ENCODE results near the gene CRTAP. TPM values are rescaled to one million over a fixed set of nuclear protein-coding genes. Genes with fewer than 3 reads are reported as not detected.
"Not testable (repeated sequence)": the region's sequence is repeated elsewhere in the genome, so short reads cannot be mapped to it uniquely, and the experiment has no call there.

Gene CRTAP
- total and polyA plus RNA-seq, 11 donors: 16.1 to 148 (median 80.7) TPM

DNA sequence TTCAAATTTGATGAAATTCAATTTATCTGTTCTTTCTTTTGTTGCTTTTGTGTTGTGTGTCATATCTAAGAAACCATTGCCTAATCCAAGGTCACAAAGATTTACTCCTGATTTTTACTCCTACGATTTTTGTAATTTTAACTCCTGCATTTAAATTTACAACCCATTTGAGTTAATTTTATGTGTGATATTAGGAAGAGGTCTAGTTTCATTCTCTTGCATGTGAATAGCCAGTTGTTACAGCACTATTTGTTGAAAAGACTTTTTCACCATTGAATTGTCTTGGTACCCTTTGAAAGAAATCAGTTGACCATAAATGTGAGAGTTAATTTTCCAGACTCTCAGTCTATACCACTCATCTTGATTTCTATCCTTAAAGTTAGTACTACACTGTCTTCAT, 23.9 kb downstream of the CRTAP start:
- intact Hi-C loops (cut with DNase I): loop anchor here in 1 of 10 donors (10.0 kb wide), 1 partner anchor 87 kb away; no protein-coding TSS in a partner anchor
- peaks cover 4 to 93% (median 74%) of the 10 kb centered on the region in 9 donors for H3K36me3 ChIP-seq
- no peaks in the 10 kb centered on the region for H3K27me3 ChIP-seq
- no peaks in the 10 kb centered on the region for H3K9me3 ChIP-seq
- no peak overlapping the region for H3K27ac ChIP-seq
- ATAC-seq (no peak), DNase-seq (no peak)
- TF ChIP-seq POLR2A (IDR thresholded peaks at IDR 0.05): no peak
- no peak for TF ChIP-seq CTCF (IDR thresholded peaks at IDR 0.05)
- peaks cover 0 to 3% (median 0%) of the 10 kb centered on the region in 12 donors for H3K4me1 ChIP-seq
- no peak overlapping the region for H3K4me3 ChIP-seq
- WGBS, 4 donors: 86 to 95% (median 91%) methylated on average over 1 of the region's 1 CpG

GRCh38 chr3:33139006-33139623, 25.3 kb downstream of the CRTAP start:
- peaks cover 2 to 91% (median 72%) of the 10 kb centered on the region in 9 donors for H3K36me3 ChIP-seq
- H3K27ac ChIP-seq, H3K4me3 ChIP-seq, H3K27me3 ChIP-seq, H3K9me3 ChIP-seq, H3K4me1 ChIP-seq, ATAC-seq, DNase-seq: not testable (repeated sequence)
- WGBS, 4 donors: 88 to 93% (median 92%) methylated on average over 8 of the region's 8 CpGs
- intact Hi-C loops (cut with DNase I): loop anchor here in 1 of 10 donors (10.0 kb wide), 1 partner anchor 86 kb away; no protein-coding TSS in a partner anchor

DNA sequence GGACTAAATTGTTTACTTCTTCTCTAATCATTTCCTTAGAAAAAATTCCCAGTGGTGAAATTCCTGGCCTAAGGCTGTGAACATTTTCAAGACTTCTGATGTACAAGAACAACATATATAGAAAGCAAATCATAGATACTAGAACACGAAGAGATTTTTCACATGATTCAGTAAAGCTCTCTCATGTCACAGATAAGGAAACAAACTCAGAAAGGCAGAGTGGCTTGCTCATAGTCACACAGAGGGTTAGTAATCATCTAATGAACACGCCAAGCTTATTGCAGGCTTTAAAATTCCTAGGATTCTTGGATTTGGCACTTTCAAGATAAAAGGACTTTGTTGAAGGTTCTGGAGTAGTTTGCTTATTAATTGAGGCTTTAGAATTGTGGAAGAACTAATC, 26.2 kb downstream of the CRTAP start:
- Histone ChIP-seq H3K27me3 (no peaks in the 10 kb centered on the region), H3K4me1 (peaks cover 0 to 3% (median 0%) of the 10 kb centered on the region in 12 donors), H3K36me3 (peaks cover 0 to 89% (median 67%) of the 10 kb centered on the region in 9 donors), H3K4me3 (no peak overlapping the region), H3K9me3 (no peaks in the 10 kb centered on the region), H3K27ac (no peak overlapping the region)
- intact Hi-C loops (cut with DNase I): loop anchor here in 2 of 10 donors (5.0 to 10.0 kb wide), 2 partner anchors 85 to 222 kb away; no protein-coding TSS in a partner anchor
- WGBS, 4 donors: 46 to 57% (median 51%) methylated on average over 2 of the region's 2 CpGs
- TF ChIP-seq POLR2A (IDR thresholded peaks at IDR 0.05): no peak
- ATAC-seq (no peak), DNase-seq (no peak)

DNA sequence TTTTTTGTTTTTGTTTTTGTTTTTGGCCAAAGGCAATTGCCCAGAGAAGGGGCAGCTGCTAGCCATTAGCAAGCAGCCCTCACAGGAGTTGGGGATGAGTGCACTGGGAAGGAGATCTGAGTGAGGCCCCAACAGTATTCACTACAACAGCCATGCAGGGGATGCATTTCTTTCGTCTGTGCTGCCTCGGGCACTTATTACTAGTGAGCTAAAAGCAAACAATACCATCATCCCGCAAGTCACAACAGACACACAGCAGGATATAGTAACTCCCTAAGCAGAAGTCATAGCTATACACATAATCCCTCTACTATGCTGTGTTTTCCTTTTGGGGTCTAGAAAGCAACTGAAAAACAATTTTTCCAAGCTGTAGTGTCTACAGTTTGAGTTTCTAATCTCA, 27.2 kb downstream of the CRTAP start:
- 86 to 93% (median 91%) methylated on average over 3 of the region's 3 CpGs for WGBS, 4 donors
- no peak overlapping the region for H3K27ac ChIP-seq
- H3K27me3 ChIP-seq: no peaks in the 10 kb centered on the region
- H3K36me3 ChIP-seq: peaks cover 0 to 79% (median 58%) of the 10 kb centered on the region in 9 donors
- no peak for DNase-seq
- no peaks in the 10 kb centered on the region for H3K9me3 ChIP-seq
- H3K4me3 ChIP-seq: no peak overlapping the region
- intact Hi-C loops (cut with DNase I): loop anchor here in 1 of 10 donors (5.0 kb wide), 1 partner anchor 221 kb away; no protein-coding TSS in a partner anchor
- TF ChIP-seq POLR2A (IDR thresholded peaks at IDR 0.05) (no peak), CTCF (IDR thresholded peaks at IDR 0.05) (no peak)
- H3K4me1 ChIP-seq: peaks cover 0 to 3% (median 0%) of the 10 kb centered on the region in 12 donors
- ATAC-seq: no peak

- DNase-seq (no peak), ATAC-seq (no peak)
- TF ChIP-seq CTCF (IDR thresholded peaks at IDR 0.05) (peak in 4 of 12 donors; percentile 6 to 26 (median 16)), POLR2A (IDR thresholded peaks at IDR 0.05) (no peak)
- 55 to 67% (median 62%) methylated on average over 1 of the region's 1 CpG for WGBS, 4 donors
- H3K4me1 ChIP-seq: peaks cover 0 to 20% (median 0%) of the 10 kb centered on the region in 12 donors
- no peaks in the 10 kb centered on the region for H3K27me3 ChIP-seq
- no peak overlapping the region for H3K27ac ChIP-seq
- H3K36me3 ChIP-seq: peaks cover 0 to 50% (median 36%) of the 10 kb centered on the region in 9 donors
- intact Hi-C loops (cut with DNase I): loop anchor here in 1 of 10 donors (5.0 kb wide), 1 partner anchor 218 kb away; no protein-coding TSS in a partner anchor
- no peak overlapping the region for H3K4me3 ChIP-seq
- H3K9me3 ChIP-seq: no peaks in the 10 kb centered on the region
Measured at GRCh38 chr3:33144433-33144832, 30.6 kb downstream of the CRTAP start.
